ENCODE results near the gene MYDGF. TPM values are rescaled to one million over a fixed set of nuclear protein-coding genes. Genes with fewer than 3 reads are reported as not detected.

The MYDGF gene
- total and polyA plus RNA-seq, 9 of the 15 experiments (the other 6 are each of a cell fraction or from before 2014, with no cell fraction given): 4.2 to 141 (median 82.1) TPM

- TF ChIP-seq REST (IDR thresholded peaks at IDR 0.05; ENCODE audit: borderline replicate concordance): peak; percentile 75
- TF ChIP-seq REST (CRISPR knock-in tag; IDR thresholded peaks at IDR 0.05; ENCODE audit: low read depth): no peak
- TF ChIP-seq ATF3 (IDR thresholded peaks at IDR 0.05): no peak
- no peak for TF ChIP-seq ATF3 (CRISPR knock-in tag; conservative IDR thresholded peaks at IDR 0.05)
- no peak for TF ChIP-seq SREBF1 (IDR thresholded peaks at IDR 0.05; ENCODE audit: borderline replicate concordance, low read depth, low read length)
- TF ChIP-seq ARID4B (CRISPR knock-in tag; IDR thresholded peaks at IDR 0.05): peak; percentile 93
- peak; percentile 97 for TF ChIP-seq USF2 (CRISPR knock-in tag; IDR thresholded peaks at IDR 0.05)
- TF ChIP-seq HOXB6 (CRISPR knock-in tag; IDR thresholded peaks at IDR 0.05; ENCODE audit: borderline replicate concordance): no peak
- no peak for TF ChIP-seq ZNF239 (CRISPR knock-in tag; IDR thresholded peaks at IDR 0.05)
- no peak for TF ChIP-seq ZNF764 (CRISPR knock-in tag; IDR thresholded peaks at IDR 0.05; ENCODE audit: low read depth)
- TF ChIP-seq, protein P1, sequence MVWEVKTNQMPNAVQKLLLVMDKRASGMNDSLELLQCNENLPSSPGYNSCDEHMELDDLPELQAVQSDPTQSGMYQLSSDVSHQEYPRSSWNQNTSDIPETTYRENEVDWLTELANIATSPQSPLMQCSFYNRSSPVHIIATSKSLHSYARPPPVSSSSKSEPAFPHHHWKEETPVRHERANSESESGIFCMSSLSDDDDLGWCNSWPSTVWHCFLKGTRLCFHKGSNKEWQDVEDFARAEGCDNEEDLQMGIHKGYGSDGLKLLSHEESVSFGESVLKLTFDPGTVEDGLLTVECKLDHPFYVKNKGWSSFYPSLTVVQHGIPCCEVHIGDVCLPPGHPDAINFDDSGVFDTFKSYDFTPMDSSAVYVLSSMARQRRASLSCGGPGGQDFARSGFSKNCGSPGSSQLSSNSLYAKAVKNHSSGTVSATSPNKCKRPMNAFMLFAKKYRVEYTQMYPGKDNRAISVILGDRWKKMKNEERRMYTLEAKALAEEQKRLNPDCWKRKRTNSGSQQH (CRISPR knock-in tag; IDR thresholded peaks at IDR 0.05): no peak
Measured at GRCh38 chr19:4669723-4670480, at the start of gene MYDGF (continued).

Data from K562 (cell line).